Stomach (tissue), 4 donors: Measurements from ENCODE around the gene BFSP1.

Source experiments
- CTCF ChIP-seq, 7 experiments: fragments of 450-650 bp in 4 of 7; fragments of 200-600 bp in 3 of 7; sonication (generic) in 3 of 7; IDR thresholded peaks; one replicate each; pipeline ENCODE4 v1.5.1; 2016 to 2019; ENCODE audit warnings: antibody characterized with exemption in 7 of 7, control low read depth in 2 of 7, mild to moderate bottlenecking in 1 of 7
- POLR2A ChIP-seq, 4 donors: fragments of 450-650 bp; IDR thresholded peaks; one replicate each; pipeline ENCODE4 v1.6.1; 2016; ENCODE audit warnings: antibody characterized with exemption in 4 of 4, control low read depth in 2 of 4, mild to moderate bottlenecking in 1 of 4, moderate library complexity in 1 of 4

- TF ChIP-seq CTCF (IDR thresholded peaks at IDR 0.05) (no peak), POLR2A (IDR thresholded peaks at IDR 0.05) (no peak)
Measured at GRCh38 chr20:17537959-17538358, 6.8 kb upstream of the BFSP1 start.
